Lower leg skin (tissue), 3 donors: ENCODE data around the gene GOLGA6L9.
"Not testable (repeated sequence)": the region's sequence is repeated elsewhere in the genome, so short reads cannot be mapped to it uniquely, and the experiment has no call there.

ENCODE experiments used
- CTCF ChIP-seq, 3 donors: fragments of 450-650 bp; IDR thresholded peaks; one replicate each; pipeline ENCODE4 v1.5.1; 2016; ENCODE audit warnings: antibody characterized with exemption in 3 of 3, mild to moderate bottlenecking in 3 of 3, moderate library complexity in 2 of 3
- POLR2A ChIP-seq, 2 donors: fragments of 450-650 bp; IDR thresholded peaks; one replicate each; pipeline ENCODE4 v1.6.1; 2016 to 2017; ENCODE audit warnings: antibody characterized with exemption in 2 of 2, mild to moderate bottlenecking in 1 of 2, moderate library complexity in 1 of 2

- not testable (repeated sequence) for TF ChIP-seq POLR2A, CTCF (IDR thresholded peaks at IDR 0.05)
These were observed 2.5 kb upstream of the GOLGA6L9 start for GRCh38 chr15:82427117-82427516.
